Right ventricle myocardium inferior (tissue), 1 donor: ENCODE results near the gene AZIN2. TPM values are rescaled to one million over a fixed set of nuclear protein-coding genes. Genes with fewer than 3 reads are reported as not detected.
A peak's percentile ranks its signal among the peaks of the same experiment; 100 is the strongest.

Source experiments
- ATAC-seq: fragments of 200-7000 bp; cut with Tn5 transposase; one replicate; pipeline ENCODE4 v1.9.1; 2020; ENCODE audit warnings: mild to moderate bottlenecking, moderate library complexity
- DNase-seq: peaks from one replicate; pipeline ENCODE4 v3.0.0; 2021; ENCODE audit errors: missing footprints
- intact Hi-C: fragments of 100-400 bp; cut with DNase I; formaldehyde crosslinking; loops from one replicate; pipeline ENCODE4 v1.11.0; 2022
- total RNA-seq: library from RNA; stranded (reverse); fragmentation: NEBNext Ultra II Directional; extraction: Animal tissue kit (Norgen Biotek cat#: 25700); gene quantifications from one replicate; pipeline ENCODE4 v1.2.1, GENCODE V29; 2021
- donor health status: DM: no; HTN: yes; CAD: no; lungs with severe emphysema.

Gene AZIN2
- total RNA-seq, 1 donor from 2014 or later: 2.1 TPM

DNA sequence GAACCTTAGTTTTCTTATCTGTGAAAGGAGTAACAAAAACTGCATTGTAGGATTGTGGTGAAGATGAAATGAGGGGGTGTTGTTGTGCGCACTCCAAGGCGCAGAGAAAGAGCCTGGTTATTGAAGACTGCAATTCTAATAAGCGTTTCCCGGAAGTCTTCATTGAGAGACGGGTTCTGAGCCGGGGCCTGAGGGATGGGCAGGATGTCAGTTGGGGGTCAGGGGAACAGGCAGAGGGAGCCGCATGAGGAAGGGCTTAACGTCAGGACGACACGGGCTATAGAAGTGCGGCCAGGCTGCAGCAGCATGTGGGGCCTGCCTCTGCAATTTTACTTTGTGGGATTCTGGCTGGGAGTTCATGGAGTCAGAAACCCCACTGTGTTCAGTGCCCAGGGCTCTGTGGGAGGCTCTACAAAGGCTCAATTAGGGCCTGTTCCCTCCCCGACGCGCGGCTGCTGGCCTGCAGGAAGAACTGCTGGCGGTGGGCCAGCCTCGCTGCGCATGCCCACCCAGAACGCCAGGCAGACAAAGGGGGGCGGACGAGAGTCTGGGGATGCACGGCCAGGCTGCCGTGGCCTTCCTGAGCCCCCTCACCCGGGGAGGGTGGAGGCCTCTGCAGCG lies 80.2 kb downstream of the AZIN2 start:
- DNase-seq (peak; percentile 80), ATAC-seq (peak; percentile 62)
- intact Hi-C loops: no loop called here

DNA sequence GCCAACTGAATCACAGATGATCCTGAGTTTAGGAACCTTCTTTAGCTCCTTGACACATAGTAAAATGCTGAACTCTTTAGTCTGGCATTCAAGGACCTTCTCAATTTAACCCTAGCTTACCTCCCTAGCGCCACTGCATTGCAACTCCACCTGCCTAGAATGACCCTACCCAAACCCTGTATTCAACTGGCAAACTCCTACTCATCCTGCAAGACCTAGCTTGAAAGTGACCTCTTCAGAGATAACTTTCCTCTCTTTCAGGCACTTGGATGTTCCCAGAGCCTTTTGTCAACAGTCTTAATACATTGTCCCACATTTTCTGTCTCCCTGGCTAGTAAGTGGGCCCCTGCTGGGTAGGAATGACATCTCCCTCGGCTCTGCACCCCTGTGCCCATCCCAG lies 81.2 kb downstream of the AZIN2 start:
- ATAC-seq (no peak), DNase-seq (no peak)
- intact Hi-C loops: no loop called here

DNA sequence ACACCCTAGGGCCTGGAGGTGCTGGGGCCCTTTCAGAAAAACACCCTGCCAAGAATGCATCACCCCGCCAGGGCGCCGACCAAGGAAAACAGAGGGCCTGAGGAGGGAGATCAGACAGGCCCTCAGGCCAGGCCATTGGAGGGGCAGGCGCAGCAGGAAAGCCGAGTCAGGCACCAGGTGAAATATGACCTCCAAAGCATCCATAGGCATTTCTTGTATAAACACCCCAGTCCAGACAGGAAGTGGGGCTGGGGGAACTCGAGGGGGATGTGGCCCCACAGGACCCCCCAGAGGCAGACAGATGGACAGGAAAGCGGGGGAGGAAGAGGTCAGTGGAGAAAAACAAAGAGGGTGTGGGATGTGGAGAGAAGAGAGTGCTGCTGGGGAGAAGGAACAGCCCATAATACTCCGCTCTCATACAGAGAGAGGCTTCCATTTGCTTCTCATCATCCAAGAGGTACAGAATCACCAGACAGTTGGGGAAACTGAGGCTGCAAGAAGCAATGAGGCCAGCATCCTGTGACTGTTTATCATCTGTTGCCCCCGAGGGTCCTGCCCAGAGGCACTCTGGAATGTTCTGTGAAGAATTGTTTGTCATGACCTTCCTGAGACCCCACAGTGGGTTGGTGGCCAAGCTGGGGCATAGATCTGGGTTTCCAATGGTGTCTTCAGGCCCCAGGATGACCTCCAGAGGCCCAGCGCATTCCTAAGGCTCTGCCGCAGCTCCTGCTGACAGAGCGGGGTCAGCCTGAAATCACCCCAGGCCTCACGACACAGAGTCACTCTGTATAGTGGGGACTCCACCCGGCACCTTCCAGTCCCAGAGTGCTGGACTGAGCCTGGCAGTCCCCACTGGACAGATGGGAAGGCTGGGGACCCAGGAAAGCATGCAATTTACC lies 82.9 kb downstream of the AZIN2 start:
- DNase-seq: no peak
- ATAC-seq: no peak
- intact Hi-C loops: no loop called here

DNA sequence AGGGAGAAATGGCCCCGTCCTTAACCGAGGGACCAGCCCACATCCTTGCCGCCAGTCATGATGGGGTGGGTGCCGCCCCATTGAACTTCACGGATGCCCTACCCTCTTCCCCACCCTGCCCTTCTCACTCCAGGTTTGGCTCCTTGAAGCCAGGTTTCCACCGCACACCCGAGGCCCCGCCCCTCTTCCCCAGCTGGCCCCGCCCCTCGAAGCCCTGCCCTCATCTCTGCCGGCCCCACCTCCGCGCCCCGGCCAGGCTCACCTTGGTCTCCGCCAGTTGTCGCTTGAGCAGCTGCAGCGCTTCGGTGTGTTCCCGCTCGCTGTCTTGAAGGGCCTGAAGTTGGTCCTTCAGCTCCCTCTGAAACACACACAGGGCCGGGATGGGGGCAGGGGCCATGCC lies 84.3 kb downstream of the AZIN2 start:
- no peak for DNase-seq
- ATAC-seq: no peak

DNA sequence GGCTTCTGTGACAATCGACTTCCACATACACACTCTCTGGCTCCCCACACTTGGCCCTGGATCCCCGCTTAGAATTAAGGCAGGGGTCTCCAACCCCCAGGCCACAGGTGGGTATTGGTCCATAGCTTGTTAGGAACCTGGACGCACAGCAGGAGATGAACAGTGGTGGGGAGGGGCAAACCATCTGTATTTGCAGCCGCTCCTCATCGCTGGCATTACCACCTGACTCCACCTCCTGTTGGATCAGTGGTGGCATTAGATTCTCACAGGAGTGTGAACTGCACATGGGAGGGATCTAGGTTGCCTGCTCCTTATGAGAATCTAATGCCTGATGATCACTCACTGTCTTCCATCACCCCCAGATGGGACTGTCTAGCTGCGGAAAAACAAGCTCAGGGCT lies 84.9 kb downstream of the AZIN2 start:
- DNase-seq: no peak
- ATAC-seq: no peak
- intact Hi-C loops: no loop called here

More for the DNA sequence above, 84.3 kb downstream of the AZIN2 start:
- intact Hi-C loops: no loop called here

DNA sequence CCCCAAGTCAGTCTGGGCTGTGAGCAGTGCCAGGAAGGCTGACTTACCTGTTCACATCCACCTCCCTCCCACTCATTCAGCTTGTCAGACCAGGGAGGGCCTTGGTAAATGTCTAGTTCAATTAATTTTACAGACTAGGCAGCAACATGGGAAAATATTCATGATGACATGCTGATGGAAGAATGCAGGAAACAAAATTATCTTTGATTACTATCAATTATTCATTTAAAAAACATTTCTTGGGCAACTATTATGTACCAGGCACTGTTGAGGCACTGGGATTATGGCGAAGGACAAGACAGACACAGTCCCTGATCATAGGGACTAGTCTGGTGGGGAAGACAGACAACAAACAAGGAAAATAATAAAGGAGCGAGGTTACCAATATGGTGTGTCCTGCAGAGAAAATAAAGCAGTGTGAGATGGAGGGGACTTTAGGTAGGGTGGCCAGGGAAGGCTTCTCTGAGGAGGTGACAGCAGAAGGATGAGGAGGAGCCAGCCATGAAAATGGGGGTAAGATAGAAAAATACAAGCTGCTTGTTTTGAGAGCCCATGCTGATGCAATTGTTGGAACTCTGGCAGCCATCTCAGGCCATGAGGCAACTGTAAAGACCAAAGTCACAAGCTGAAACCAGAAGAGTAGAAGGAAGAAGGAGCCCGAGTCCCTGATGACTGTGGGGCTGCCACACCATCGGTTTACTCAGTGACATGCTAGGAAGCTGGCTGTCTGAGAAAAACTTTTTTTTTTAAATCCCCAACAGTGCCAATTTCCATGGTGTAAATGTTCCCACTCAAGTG lies 86.9 kb downstream of the AZIN2 start:
- ATAC-seq (no peak), DNase-seq (no peak)
- intact Hi-C loops: no loop called here

DNA sequence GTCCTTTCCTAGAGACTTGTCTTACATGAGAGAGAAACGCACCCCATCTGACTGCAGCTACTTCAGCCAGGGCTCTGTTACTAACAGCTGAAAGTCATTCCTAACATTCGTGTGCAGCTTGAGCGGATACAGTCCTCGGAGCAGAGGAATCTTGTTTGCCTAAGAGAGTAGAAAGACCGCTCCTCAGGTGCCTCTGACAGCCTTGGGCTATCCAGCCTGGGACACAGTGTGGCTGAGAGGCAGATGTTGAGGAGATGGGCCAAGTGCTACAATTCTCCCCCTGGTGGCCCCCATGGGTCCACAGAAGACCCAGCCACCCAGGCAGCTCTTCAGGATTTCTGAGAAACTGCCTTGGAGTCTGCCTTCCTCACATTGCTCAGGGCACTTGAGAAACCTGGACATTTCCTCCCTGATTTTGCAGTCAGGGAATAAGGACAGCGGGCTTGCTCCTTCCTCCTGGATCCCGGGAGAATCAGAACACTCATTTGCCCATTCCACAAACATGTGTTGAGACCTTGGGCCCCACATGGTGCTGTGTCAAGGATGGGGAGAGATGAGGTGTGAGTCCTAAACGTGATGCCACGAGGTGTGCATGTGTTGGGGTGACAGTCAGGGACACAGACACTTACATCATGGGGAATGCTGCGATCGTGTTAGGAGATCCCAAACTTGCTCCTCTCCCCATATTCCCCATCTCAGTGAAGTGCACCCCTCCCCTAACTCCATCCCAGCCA lies 87.8 kb downstream of the AZIN2 start:
- intact Hi-C loops: no loop called here
- DNase-seq (no peak), ATAC-seq (no peak)

DNA sequence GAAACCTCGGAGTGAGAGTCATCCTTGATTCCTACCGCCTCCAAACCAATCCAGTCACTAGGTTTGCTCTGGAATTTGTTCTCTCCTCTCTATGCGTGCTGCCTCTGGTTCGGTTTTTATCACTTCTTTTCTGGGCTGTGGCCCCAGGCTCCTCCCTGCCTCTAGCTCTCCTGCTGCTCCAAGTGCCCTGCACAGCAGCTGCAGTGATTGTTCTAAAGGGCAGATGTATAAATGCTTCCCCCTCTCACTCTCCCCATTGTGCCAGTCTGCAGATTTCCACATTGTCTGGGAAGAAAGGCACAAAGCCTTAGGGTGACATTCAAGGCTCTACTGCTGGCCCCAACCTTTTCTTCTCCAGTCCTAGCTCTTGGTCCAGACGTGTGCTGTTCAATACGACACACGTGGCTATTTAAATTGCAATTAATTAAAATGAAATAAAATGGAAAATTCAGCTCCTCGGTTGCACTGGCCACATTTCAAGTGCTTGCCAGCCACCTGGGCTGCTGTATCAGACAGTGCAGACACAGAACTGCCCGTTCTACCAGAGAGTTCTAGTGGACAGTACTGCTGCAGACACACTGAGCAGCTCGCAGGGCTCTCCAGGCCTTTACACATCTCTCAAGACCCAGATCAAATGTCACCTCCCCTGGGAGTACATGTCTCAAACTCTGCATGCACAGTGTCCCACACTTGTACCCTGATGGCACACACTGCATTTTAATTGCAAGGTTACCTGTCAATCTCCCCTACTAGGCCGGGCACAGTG lies 88.5 kb downstream of the AZIN2 start:
- ATAC-seq (peak; percentile 31), DNase-seq (no peak)
- intact Hi-C loops: no loop called here

Other genes with a start within 250 kb of the AZIN2 start
- gene FNDC5, start 210.2 kb upstream of the AZIN2 start, total RNA-seq: 139 TPM
- gene HPCA, start 194.7 kb upstream of the AZIN2 start, total RNA-seq: not detected
- 10.9 TPM for gene TMEM54, start 179.8 kb upstream of the AZIN2 start, total RNA-seq
- gene RNF19B, start 116.3 kb upstream of the AZIN2 start, total RNA-seq: 15.5 TPM
- gene AK2, start 44.3 kb upstream of the AZIN2 start, total RNA-seq: 129 TPM
- gene TRIM62, start 100.9 kb downstream of the AZIN2 start, total RNA-seq: 2.3 TPM
- 30.3 TPM for gene ZNF362, start 175.3 kb downstream of the AZIN2 start, total RNA-seq
- gene A3GALT2, start 239.9 kb downstream of the AZIN2 start, total RNA-seq: not detected